Right atrium auricular region (tissue), 2 donors: ENCODE results near the gene CACYBP. TPM values are rescaled to one million over a fixed set of nuclear protein-coding genes. Genes with fewer than 3 reads are reported as not detected.
A peak's percentile ranks its signal among the peaks of the same experiment; 100 is the strongest.

ENCODE experiments used
- DNase-seq: peaks from one replicate; pipeline ENCODE4 v3.0.0-alpha.2; 2019; ENCODE audit warnings: low spot score
- H3K27ac ChIP-seq, 2 donors: fragments of 200-600 bp; sonication (generic); 1 replicate in 1 of 2; 2 replicates in 1 of 2; pipeline ENCODE4 v1.5.1; 2016 to 2019
- H3K27me3 ChIP-seq, 2 donors: fragments of 200-600 bp; sonication (generic); one replicate each; pipeline versions ENCODE4 v1.5.1 to v1.6.0; 2017 to 2019
- H3K36me3 ChIP-seq: fragments of 200-600 bp; sonication (generic); one replicate; pipeline ENCODE4 v1.5.1; 2016
- H3K4me1 ChIP-seq, 2 donors: fragments of 200-600 bp; sonication (generic); one replicate each; pipeline versions ENCODE4 v1.5.1 to v1.6.0; 2017 to 2019
- H3K4me3 ChIP-seq, 2 donors: fragments of 200-600 bp; sonication (generic); 1 replicate in 1 of 2; 2 replicates in 1 of 2; pipeline ENCODE4 v1.5.1; 2017 to 2019; ENCODE audit warnings: mild to moderate bottlenecking in 1 of 2, moderate library complexity in 1 of 2
- H3K9me3 ChIP-seq, 2 donors: fragments of 200-600 bp; sonication (generic); one replicate each; pipeline ENCODE4 v1.5.1; 2019
- CTCF ChIP-seq, 2 donors: fragments of 200-600 bp; sonication (generic); IDR thresholded peaks; one replicate each; pipeline ENCODE4 v1.5.1; 2019; ENCODE audit warnings: antibody characterized with exemption in 2 of 2
- total RNA-seq, 2 donors: library from RNA; depleted of rRNA; stranded (reverse); fragments of >200 nt; gene quantifications; one replicate each; pipeline ENCODE4 v1.1.0, GENCODE V29; 2016

Gene CACYBP
- total RNA-seq, 2 donors from 2014 or later, result 40.5 to 59.7 TPM

- Histone ChIP-seq H3K9me3 (no peaks in the 10 kb centered on the region), H3K4me3 (no peak overlapping the region), H3K4me1 (peaks cover 0 to 47% of the 10 kb centered on the region in 2 donors), H3K27me3 (no peaks in the 10 kb centered on the region), H3K36me3 (no peaks in the 10 kb centered on the region), H3K27ac (peak overlapping the region; percentile 65 to 76)
- no peak for TF ChIP-seq CTCF (IDR thresholded peaks at IDR 0.05)
- no peak for DNase-seq
Measured at GRCh38 chr1:174964261-174964971, 35.3 kb upstream of the CACYBP start.

DNA sequence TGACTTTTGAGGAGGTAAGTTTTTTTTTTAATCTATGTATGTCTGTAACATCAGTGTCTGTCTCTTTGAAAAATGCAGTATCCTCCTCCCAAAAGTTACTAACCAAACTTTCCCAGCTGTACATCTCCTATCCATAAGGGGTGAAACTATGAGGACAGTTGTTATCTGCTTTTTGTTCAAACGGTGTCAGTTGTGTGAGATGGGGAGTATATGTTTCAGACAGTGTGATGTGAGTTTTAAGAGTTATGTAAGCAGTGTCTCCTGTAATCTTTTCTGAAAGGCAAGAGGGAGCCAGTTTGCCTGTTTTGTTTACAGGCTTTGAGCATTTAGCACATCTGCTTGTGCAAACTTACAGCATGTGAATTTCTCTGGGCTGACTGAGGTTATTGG lies 34.8 kb upstream of the CACYBP start:
- no peaks in the 10 kb centered on the region for H3K27me3 ChIP-seq
- DNase-seq, result no peak
- peaks cover 0 to 47% of the 10 kb centered on the region in 2 donors for H3K4me1 ChIP-seq
- H3K9me3 ChIP-seq, result no peaks in the 10 kb centered on the region
- TF ChIP-seq CTCF (IDR thresholded peaks at IDR 0.05), result no peak
- H3K36me3 ChIP-seq, result peaks cover 3% of the 10 kb centered on the region
- no peak overlapping the region for H3K4me3 ChIP-seq
- peak overlapping the region; percentile 65 to 76 for H3K27ac ChIP-seq

GRCh38 chr1:174965362-174966007 lies 34.3 kb upstream of the CACYBP start:
- H3K4me3 ChIP-seq, result peak overlapping the region in 1 of 2 donors; percentile 13
- DNase-seq, result no peak
- no peak for TF ChIP-seq CTCF (IDR thresholded peaks at IDR 0.05)
- H3K27me3 ChIP-seq, result no peaks in the 10 kb centered on the region
- H3K27ac ChIP-seq, result peak overlapping the region; percentile 65 to 76
- peaks cover 0 to 47% of the 10 kb centered on the region in 2 donors for H3K4me1 ChIP-seq
- peaks cover 6% of the 10 kb centered on the region for H3K36me3 ChIP-seq
- no peaks in the 10 kb centered on the region for H3K9me3 ChIP-seq

DNA sequence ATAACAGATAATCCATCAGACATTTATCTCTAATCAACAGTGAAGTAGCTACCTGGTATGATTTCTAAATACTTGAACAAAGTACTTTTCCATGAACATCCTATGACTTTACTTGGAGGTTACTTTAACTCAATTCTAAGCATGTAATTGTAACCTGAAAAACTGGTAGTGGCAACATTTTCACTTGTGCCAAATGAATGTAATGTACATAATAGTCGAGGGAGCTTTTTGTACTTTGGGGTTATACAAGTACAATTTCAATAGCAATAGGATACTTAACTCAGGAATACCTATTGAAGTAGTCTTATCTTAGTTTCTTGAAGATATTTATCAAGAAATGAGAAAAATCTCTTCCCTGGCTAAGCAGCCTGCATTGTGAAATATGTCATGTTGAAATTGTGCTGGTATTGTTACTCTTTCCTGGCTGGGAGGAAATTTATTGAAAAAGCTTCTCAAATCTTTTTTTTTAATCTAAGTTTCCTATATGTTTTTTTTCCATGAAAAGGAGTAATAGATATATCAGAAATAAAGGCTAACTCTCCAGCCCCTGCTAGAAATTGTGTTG lies 33.7 kb upstream of the CACYBP start:
- no peaks in the 10 kb centered on the region for H3K9me3 ChIP-seq
- H3K4me3 ChIP-seq, result no peak overlapping the region
- peak overlapping the region; percentile 65 to 76 for H3K27ac ChIP-seq
- H3K4me1 ChIP-seq, result peaks cover 0 to 47% of the 10 kb centered on the region in 2 donors
- H3K27me3 ChIP-seq, result no peaks in the 10 kb centered on the region
- no peak for DNase-seq
- no peak for TF ChIP-seq CTCF (IDR thresholded peaks at IDR 0.05)
- H3K36me3 ChIP-seq, result peaks cover 6% of the 10 kb centered on the region

DNA sequence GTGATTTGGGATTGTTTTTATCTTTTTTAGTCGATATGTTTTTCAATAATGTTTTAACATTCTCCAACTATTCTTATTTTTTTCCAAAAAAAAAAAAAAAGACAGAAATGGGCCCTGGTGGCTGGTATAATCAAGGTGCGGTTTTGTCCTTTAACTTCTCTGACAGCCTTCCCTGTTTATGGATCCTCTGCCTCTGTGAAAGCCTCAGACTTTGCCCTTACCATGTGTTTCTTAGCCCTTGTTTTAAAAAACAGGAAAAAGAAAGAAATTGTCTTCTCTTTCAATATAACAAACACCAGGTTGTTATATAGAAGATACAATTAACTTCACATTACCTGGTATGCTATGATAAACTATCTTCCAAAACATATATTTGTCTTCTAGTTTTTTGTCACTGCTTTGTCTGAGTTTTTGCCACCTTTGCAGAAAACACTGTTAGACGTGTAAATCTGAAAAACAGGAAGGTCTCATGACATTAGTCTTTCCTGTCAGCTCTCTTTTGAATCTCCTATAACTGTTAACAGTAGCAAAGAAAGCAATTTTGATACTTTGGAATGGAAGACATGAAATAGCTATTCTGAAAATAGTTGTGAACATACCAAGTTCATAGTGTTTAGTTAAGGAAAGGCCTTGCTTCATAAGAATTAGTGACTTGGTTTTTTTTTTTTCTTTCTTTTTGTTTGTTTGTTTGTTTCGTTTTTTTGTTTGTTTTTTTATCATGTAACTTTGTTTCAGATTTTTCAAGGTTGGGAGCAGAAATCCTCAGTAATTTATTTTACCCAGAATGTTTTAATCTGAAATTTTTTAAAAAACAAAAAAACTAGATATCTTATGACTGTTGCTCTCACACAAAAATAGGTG lies 31.7 kb upstream of the CACYBP start:
- H3K36me3 ChIP-seq, result peaks cover 6% of the 10 kb centered on the region
- H3K4me1 ChIP-seq, result peaks cover 0 to 47% of the 10 kb centered on the region in 2 donors
- H3K27ac ChIP-seq, result peak overlapping the region in 1 of 2 donors; percentile 76
- H3K9me3 ChIP-seq, result no peaks in the 10 kb centered on the region
- DNase-seq, result no peak
- no peak for TF ChIP-seq CTCF (IDR thresholded peaks at IDR 0.05)
- no peak overlapping the region for H3K4me3 ChIP-seq
- no peaks in the 10 kb centered on the region for H3K27me3 ChIP-seq
